NCI-H1694 treated with DMSO at 0.1 percent for 48 hours (cell line): ENCODE results near the gene ANKRD13D.

Source experiments
- DNase-seq: peaks from one replicate; lab custom pipeline; 2025; lab: John Stamatoyannopoulos, UW

The ANKRD13D gene

DNA sequence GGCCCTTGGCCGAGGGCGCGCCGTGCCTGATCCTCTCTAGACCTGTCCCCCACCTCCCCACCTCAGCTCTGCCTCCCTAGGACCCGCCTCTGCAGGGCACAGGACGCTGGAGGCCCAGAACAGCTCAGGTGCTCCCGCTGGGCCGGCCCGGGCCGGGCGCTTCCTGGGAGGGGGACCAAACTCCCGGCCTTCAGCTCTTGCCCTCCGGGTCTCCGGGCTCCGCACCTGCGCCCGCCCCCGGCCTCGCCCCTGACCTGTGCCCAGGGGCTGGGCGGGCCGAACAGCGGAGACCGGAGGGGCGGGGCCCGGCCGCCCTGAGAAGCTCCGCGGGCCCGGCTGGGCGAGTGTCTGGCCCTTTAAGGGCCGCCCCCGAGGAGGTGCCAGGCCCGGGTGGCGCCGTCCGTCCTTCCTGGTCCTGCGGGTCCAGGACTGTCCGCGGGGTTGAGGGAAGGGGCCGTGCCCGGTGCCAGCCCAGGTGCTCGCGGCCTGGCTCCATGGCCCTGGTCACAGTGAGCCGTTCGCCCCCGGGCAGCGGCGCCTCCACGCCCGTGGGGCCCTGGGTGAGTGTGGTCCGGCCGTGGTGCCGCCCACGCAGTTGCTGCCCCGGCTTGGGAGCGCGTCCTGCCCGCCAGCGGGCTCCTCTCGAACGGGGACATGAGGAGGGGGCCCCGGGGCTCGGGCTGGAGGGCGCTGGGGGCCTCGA is 14.2 kb downstream of the ANKRD13D start, which contains the start of gene SSH3:
Gene SSH3 (plus strand): TSS at position 399 of the 703 bp plus-strand sequence. CDS start 96 bp downstream, at position 495.
- DNase-seq = no peak

DNA sequence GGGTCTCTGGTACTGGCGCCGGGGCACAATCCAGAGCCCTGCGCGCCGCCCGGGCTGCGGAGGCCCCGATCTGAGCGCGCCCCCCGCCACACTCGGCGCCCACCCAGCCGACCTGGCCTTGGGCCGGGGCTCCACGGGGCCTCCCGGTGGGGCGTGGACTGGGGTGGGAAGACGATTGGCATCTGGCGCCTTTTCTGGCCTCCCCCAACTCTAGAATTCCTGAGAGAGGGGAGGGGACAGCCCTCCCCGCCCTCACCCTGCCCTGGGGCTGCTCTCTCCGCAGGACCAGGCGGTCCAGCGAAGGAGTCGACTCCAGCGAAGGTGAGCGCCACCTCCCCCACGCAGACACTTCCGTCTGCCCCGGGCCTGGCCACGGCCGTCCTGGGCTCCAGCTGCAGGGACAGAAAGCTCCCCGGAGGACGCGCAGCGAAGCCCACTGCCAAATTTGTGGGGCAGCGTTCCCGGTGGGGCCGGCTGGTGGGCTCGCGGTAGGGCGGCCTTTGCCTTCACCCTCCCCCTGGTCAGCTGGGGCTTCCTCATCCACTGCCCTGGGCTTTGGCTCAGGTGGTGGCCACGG is 14.8 kb downstream of the ANKRD13D start:
- DNase-seq = no peak

DNA sequence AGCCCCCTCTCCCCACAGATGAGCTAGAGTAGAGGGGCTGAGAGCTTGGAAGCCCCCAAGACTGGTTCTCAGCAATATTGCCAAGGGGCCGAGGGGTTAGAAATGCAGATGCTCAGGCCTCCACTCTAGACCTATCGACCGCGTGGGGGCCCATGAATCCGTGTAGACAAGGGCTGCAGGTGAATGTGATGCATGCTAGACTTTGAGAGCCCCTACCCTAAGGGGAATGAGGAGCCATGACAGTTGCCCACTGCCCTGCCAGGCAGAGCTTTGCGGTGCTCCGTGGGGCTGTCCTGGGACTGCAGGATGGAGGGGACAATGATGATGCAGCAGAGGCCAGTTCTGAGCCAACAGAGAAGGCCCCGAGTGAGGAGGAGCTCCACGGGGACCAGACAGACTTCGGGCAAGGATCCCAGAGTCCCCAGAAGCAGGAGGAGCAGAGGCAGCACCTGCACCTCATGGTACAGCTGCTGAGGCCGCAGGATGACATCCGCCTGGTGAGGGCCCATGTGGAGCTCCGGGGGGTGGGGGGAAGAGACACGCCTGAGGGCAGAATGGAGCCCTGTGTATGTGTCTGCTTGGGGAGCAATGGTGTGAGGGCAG is 15.5 kb downstream of the ANKRD13D start:
- no peak for DNase-seq

DNA sequence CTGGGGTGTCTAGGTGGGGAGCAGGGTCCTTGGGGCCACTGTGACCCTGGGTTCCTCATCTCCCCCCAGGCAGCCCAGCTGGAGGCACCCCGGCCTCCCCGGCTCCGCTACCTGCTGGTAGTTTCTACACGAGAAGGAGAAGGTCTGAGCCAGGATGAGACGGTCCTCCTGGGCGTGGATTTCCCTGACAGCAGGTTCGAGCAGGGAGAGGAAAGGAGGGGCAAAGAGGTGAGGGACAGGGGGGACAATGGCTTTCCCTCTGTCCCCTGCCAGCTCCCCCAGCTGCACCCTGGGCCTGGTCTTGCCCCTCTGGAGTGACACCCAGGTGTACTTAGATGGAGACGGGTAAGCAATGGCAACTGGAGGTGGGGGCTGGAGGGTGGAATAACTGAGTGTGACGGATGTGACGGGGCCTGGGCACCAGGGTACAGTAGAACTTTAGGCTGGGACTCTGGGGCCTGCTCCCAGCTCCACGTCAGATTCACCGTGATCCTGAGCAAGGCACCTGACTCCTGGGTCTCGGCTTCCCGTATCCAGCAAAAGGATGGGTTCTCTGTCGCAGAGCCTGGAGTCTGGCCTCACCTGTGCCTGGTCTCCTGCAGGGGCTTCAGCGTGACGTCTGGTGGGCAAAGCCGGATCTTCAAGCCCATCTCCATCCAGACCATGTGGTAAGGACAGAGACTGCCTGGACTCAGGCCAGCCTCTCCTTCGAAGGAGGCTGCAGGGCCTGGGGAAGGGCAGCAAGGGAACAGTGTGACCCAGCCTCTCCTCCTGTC is 17.9 kb downstream of the ANKRD13D start:
- no peak for DNase-seq

DNA sequence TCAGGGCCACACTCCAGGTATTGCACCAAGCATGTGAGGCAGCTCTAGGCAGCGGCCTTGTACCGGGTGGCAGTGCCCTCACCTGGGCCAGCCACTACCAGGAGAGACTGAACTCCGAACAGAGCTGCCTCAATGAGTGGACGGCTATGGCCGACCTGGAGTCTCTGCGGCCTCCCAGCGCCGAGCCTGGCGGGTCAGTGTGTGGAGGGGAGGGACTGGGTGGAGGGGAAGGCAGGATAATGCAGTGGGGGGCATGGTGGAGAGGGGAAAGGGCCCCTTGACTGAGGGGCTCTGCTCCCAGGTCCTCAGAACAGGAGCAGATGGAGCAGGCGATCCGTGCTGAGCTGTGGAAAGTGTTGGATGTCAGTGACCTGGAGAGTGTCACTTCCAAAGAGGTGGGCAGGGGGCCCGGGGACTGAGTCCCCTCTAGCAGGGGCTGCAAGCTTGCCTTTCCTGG is 18.5 kb downstream of the ANKRD13D start:
- no peak for DNase-seq

DNA sequence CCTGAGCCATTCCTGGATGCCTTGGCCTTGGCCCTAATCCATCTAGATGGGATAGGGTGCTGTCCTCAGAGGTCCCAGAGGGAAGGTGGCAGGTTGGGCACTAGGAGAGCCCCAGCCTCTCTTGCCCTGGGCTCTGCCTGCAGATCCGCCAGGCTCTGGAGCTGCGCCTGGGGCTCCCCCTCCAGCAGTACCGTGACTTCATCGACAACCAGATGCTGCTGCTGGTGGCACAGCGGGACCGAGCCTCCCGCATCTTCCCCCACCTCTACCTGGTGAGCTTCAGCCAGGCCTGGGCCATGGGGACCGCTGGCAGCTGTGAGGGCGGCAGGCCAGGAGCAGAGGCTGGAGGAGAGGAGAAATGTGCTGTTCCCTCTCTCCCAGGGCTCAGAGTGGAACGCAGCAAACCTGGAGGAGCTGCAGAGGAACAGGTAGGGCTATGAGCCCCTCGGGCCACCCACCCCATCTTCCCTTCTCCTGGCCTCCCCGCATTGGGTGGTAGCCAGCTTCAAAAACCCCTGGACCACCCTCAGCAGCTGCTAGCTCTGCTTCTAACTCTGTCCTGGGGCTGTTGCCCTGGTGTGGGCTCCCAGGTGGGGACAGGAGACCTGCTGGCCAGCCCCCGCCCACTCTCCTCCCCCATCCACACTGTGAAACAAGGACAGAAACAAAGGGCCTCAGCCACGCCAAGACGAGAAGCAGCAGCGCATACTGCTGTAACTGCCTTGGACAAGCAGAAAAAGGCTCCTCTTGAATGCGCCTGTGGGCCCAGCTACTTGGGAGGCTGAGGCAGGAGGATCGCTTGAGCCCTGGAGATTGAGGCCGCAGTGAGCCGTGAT is 19.1 kb downstream of the ANKRD13D start:
- no peak for DNase-seq

DNA sequence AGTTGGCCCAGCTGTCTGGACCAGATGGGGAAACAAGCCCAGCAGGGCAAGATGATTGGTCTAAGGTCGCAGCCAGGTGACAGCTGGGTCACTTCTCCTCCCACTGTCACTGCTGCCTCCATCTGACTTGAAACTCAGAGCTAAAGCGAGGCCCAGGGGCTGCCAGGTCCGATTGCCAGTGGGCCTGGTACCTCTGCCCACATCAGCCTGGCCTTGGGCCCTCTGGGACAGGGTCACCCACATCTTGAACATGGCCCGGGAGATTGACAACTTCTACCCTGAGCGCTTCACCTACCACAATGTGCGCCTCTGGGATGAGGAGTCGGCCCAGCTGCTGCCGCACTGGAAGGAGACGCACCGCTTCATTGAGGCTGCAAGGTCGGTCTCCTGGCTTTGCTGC is 20.1 kb downstream of the ANKRD13D start:
- DNase-seq = no peak

DNA sequence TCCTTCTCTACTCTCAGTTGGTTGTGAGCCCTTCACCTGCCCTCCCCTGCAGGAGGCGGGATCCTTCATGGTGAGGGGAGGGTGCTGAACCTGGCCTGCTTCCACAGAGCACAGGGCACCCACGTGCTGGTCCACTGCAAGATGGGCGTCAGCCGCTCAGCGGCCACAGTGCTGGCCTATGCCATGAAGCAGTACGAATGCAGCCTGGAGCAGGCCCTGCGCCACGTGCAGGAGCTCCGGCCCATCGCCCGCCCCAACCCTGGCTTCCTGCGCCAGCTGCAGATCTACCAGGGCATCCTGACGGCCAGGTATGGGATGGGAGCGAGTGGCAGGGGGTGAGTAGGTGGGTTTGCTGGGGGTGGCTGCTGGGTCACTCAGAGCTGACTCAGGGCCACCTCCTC is 20.6 kb downstream of the ANKRD13D start:
- DNase-seq = no peak

DNA sequence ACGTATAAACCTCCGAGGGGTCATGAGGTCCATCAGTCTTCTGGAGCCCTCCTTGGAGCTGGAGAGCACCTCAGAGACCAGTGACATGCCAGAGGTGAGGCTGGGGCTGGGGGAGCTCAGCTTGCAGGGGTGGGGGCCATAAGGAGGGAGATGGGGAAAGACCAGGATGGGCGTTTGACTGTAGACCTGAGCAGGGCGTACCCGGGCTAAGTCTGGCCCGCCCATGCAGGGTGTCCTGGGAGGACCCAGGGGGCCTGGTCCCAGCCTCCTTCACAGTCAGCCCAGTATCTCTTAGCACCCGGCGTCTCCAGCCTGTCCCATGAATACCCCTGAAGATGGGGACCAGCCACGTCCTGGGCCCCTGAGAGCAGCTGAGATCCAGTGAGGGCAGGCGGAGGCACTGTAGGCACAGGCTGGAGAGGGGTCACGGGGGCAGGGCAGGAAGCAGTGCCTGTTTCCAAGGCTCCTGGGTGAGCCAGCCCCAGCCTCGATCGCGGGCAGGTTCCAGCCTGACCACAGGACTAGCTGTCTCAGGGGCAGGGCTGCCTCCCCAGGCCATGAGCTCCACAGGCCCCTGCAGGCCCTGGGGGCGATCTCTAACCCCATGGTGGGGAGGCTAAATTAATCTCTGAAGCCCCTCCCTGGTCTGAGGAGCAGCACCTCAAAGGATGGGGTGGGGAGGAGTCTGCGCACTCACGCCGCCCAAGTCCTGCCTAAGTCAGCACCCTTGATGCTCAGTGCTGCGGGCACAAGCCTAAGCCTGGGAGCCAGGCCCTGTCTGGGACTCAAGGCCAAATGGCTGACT is 21.3 kb downstream of the ANKRD13D start:
- DNase-seq = no peak

DNA sequence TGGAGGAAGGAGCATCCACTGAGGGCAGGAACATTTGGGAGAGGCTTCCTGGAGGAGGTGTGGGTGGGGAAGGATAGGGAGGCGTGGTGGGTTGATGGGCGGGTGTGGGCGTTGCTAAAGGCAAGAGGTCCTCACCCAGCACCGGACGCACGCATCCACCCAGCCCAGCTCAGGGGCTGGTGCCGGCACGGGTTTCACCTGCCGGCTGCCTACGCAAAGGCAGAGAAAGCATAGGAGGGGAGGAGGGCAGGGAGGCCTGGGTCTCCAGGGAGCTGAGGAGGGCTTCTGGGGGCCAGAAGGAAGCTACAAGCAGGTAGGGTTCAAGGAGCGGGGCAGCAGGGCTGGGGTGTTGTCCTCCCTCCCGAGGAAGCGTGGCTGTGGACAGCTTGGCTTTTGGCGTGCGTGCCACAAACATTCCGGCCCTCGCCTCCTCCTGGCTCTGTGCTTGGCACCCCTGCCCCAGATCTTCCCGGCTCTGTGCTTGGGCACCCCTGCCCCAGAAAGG is 22.0 kb downstream of the ANKRD13D start:
- DNase-seq = no peak

DNA sequence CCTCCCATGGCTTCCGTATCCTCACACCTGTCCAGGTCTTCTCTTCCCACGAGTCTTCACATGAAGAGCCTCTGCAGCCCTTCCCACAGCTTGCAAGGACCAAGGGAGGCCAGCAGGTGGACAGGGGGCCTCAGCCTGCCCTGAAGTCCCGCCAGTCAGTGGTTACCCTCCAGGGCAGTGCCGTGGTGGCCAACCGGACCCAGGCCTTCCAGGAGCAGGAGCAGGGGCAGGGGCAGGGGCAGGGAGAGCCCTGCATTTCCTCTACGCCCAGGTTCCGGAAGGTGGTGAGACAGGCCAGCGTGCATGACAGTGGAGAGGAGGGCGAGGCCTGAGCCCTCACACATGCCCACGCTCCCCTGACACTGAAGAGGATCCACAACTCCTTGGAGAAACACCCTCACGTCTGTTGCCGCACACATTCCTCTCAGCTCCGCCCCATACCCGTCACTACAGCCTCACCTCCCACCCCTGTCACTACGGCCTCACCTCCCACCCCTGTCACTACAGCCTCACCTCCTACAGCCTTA is 22.5 kb downstream of the ANKRD13D start:
- DNase-seq = no peak

DNA sequence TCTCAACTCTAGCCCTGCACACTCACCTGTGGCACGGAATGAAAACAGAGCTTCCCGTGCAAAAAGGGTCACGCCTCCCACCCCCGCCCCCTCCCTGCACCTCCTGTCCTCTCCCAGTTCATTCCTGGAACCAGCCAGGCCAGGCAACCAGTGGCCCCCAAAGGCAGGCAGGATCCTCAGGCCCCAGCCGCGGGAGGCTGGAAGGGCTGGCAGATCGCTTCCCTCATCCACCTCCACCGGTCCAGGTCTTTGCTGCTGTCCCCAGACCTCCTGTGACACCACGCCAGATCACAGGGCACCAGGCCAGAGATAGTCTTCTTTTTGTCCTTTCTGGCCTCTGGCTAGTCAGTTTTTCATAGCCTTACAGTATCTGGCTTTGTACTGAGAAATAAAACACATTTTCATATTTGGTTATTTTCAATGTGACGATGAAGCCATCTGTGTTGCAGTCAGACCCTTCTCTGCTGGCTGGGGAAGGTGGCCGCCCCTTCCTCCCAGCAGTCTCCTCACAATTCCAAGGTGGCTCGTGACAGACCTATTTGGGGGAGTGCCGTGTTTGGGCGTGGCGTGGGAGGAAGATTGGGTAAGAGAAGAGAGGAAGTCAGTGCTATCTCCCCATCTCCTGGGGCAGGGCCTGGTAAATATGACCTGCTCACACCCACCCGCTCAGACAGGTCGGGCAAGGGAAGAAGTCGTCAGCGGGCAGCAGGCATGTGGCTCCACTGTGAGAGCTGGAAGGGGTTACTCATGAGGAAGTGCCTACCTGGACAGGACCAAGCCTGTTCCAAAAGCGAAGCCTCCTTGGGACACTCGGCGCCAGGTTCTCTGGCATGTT is 23.3 kb downstream of the ANKRD13D start:
- DNase-seq = no peak

DNA sequence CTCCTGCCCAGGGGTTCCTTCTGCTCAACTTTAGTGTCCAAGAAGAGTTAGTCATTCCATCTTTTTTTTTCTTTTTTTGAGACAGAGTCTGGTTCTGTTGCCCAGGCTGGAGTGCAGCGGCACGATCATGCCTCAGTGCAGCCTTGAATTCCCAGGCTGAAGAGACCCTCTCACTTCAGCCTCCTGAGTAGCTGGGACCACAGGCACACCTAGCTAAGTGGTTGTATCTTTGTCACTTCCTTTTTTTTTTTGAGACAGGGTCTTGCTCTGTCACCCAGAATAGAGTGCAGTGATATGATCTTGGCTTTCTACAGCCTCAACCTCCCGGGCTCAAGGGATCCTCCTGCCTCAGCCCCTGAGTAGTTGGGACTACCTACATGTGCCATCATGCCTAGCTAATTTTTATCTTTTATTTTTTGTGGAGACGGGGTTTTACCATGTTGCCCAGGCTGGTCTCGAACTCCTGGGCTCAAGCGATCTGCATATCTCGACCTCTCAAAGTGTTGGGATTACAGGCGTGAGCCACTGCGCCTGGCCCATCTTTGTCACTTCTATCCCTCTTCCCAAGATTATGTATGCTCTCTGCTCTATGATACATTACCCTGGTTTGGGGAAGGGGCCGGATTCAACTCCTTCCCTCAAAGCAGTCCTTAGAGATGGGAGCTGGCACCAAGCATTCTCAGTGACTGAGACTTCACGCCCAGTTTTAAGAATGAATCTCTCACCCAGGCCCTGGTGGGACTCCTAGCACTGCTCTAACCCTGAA is 24.2 kb downstream of the ANKRD13D start:
- no peak for DNase-seq

DNA sequence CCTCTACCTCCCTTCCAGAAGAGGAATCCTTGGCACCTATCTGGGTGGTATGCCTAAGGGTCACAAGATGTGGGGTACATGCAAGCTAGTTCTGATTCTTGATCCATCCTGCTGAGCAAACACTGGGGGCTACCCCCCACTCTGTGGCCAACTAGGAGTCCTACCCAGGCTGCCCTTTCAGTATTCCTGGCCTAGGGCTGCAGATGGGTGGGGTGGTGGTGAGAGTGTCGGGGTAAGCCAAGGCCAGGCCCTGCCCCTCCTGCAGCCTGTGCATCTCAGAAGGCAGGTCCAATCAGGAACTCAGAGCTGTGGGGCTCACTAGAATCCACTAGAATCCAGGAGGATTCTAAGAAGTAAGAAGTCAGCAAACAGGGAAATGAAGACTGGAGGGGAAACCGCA is 25.1 kb downstream of the ANKRD13D start:
- DNase-seq = no peak

DNA sequence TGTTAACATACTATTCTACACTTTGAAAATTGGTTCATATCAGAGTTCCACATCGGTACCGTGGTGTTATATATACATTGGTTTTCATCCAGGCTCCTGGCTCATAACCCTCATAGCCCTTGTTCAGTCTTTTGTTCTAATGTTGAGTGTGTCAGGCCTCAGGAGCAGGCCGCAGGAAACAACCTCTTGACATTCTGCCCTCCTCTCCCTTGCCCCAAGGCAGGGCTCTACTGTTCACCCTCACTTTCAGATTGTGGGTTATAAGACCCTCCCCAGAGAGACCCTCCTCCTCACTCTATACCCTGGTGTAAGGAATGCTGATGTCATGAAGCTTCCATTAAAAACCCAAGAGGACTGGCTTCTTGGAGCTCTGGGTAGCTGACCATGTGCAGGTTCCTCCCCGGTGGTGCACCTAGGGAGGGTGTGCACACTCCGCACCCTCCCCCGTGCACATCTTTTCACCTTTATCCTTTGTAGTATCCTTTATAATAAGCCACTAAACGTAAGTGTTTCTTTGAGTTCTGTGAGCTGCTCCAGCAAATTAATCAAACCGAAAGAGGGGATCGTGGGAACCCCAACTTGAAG is 26.3 kb downstream of the ANKRD13D start:
- DNase-seq = no peak

DNA sequence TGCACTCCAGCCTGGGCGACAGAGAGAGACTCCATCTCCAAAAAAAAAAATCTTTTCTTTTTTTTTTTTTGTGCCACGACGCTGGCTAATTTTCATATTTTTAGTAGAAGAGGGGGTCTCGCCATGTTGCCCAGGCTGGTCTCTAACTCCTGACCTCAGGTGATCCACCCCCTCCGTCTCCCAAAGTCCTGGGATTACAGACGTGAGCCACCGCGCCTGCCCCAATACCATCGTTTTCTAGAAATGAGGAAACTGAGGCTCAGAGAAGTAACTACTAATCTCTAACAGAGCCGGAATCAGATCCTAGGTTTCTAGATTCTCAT is 27.7 kb downstream of the ANKRD13D start:
- no peak for DNase-seq

DNA sequence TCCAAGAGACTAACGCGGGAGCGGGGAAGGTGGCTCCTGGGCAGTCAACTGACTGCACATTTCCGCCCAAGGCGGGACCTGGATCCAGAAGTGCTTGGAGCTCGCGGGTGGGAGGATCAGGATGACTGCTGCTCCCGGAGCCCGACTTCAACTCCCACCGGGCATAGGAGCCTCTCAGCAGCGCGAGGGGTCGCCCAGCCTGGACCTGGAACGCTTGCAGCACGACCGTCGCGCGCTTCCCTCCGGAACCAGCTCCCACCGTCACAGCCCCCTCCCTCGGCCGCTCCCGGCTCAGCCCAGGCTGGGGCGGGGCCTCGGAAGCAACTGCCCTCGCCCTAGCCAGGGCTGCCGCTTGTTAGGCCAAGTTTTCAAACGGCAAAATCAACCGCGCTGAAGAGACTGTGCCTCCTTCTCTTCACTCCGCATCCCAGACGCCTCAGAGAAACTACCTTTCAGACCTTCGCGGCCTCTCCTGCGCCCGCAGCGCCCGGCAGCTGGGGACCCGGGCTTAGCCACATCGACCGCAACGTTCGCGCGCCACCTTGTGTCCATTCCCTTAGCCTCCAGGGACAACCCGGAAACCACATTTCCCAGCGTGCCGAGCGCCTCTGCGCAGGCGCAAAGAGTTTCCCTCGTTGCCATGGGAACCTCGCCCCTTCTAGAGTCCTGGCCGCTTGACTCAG is 28.2 kb downstream of the ANKRD13D start:
- peak; percentile 86 for DNase-seq
